ENCODE results near the gene ZDHHC5.

DNA sequence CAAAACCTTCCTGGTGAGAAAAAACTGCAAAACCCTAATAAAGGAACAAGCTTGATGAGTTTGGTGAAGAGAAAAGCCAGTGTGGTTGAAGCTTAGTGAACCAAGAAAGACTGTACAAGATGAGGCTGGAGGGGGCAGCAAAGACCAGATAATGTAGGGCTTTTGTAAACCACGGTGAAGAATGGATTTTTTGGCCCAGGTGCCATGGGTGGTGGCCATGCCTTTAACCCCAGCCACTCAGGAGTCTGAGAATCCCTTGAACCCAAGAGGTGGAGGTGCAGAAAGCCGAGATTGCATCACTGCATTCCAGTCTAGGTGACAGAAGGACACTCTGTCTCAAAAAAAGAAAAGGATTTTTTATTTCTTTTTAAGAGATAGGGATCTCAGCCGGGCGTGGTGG, 5.0 kb upstream of the ZDHHC5 start:
- no peak for TF ChIP-seq EP300 (IDR thresholded peaks at IDR 0.05)
- TF ChIP-seq, protein P1, sequence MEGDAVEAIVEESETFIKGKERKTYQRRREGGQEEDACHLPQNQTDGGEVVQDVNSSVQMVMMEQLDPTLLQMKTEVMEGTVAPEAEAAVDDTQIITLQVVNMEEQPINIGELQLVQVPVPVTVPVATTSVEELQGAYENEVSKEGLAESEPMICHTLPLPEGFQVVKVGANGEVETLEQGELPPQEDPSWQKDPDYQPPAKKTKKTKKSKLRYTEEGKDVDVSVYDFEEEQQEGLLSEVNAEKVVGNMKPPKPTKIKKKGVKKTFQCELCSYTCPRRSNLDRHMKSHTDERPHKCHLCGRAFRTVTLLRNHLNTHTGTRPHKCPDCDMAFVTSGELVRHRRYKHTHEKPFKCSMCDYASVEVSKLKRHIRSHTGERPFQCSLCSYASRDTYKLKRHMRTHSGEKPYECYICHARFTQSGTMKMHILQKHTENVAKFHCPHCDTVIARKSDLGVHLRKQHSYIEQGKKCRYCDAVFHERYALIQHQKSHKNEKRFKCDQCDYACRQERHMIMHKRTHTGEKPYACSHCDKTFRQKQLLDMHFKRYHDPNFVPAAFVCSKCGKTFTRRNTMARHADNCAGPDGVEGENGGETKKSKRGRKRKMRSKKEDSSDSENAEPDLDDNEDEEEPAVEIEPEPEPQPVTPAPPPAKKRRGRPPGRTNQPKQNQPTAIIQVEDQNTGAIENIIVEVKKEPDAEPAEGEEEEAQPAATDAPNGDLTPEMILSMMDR (IDR thresholded peaks at IDR 0.05), result no peak
